C4-2B (cell line): ENCODE measurements around the gene SKI.

Experiments
- CTCF ChIP-seq: fragments of 450-650 bp; conservative IDR thresholded peaks from 2 replicates; pipeline ENCODE4 v1.5.1; 2017; ENCODE audit warnings: mild to moderate bottlenecking
- ZFX ChIP-seq: fragments of 450-650 bp; IDR thresholded peaks from 2 replicates; pipeline ENCODE4 v1.6.1; 2017

- TF ChIP-seq CTCF (no peak), ZFX (no peak)
Measured at GRCh38 chr1:2185880-2186855, 42.0 kb upstream of the SKI start.
